NCI-H510A (cell line): ENCODE data around the gene PCCA.

Experiments used
- DNase-seq: peaks from one replicate; lab custom pipeline; 2025; lab: John Stamatoyannopoulos, UW

The PCCA gene

DNA sequence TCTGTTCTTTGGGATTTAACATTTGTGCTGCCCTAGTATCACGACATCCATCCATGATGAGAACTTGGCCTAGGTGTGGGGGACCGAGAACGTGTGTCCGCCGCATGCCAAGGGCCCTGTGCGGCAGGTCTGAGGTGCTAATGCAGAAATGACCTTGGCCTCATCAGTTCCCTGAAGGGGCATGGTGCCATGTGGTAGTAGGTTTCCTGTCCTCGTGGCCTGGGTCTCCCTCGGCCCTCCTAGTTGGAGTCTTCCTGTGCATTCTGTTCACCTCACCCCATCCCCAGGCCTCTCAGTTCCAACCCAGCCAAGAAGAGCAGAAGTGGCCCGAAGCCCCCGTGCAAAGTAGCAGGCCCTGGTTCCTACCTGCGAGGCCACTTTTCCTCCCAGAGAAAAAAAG lies 439.9 kb downstream of the PCCA start:
- no peak for DNase-seq

DNA sequence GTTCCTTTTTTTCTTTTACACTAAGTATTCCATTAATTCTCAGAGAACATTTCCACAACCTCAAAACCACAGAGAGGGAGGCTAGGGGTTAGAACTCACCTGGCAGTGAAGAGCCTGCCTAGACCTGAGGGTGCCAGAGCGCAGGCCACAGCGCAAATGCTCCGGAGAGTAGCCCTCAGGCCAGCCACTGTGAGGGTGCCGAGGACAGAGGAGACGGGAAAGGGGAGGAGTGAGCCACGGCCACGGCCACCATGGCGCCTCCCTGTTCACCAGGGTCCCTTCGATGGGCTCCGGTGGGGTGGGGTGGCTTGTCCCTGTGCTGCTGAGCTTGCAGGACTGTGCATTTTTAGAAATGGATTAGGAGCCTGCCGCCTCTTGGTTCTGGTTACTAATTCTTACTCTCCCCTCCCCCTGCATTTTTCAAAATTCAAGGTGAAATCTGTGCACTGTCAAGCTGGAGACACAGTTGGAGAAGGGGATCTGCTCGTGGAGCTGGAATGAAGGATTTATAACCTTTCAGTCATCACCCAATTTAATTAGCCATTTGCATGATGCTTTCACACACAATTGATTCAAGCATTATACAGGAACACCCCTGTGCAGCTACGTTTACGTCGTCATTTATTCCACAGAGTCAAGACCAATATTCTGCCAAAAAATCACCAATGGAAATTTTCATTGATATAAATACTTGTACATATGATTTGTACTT lies 440.9 kb downstream of the PCCA start:
- DNase-seq: no peak

DNA sequence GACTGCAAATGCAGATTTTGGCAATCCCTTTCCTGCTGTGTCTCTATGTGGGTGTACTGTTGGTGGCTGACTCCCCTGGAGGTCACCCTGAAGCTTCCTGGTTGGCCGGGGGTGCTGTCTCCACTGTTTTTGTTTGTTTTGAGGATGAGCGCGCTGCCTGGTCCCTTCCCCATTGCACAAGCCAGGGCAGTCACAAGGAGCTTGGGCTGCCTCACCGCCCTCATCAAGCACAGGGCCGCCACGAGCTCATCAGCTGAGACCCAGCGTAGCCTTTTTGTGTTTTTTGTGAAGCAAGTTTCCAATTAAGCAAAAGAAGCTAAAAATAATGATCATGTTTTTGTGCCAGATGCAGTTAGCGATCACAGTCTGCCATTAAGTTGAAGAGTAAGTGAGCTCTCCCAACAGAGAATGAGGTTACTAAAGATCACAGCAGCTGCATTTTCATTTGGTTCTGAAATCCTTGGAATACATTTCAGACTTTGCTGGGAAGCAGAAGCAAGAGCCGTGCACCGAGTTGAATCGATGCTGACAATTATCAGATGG lies 441.8 kb downstream of the PCCA start:
- DNase-seq: no peak

GRCh38 chr13:100532090-100532766 lies 443.3 kb downstream of the PCCA start:
- DNase-seq: no peak

DNA sequence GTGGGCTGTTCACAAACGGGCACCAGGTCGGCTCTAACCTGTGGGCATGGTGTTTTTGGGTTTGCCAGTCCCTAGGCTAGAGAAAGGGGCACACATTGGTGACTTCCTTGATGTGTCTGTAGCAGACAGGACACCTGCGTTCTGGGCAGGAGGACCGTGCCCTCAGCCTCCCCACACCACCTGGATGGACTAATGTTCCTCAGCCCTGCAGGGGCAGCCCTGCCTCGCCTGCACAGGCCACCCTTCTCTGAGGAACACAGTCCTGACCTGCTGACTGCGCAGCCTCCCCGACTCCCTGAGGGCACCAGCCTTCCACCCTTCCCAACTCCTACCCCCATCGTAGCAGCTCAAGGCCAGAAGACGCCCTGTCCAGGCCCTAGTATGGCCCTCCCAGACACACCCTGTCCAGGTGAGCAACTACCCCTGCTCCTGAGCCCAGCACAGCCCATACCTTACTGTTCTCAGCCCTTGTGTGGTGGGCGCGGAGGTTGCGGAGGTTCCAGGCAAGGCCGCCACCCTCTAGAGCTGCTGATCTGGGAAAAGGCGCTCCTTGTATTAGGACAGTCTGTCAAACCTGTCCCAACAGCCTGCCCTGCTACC lies 444.0 kb downstream of the PCCA start:
- DNase-seq: no peak

DNA sequence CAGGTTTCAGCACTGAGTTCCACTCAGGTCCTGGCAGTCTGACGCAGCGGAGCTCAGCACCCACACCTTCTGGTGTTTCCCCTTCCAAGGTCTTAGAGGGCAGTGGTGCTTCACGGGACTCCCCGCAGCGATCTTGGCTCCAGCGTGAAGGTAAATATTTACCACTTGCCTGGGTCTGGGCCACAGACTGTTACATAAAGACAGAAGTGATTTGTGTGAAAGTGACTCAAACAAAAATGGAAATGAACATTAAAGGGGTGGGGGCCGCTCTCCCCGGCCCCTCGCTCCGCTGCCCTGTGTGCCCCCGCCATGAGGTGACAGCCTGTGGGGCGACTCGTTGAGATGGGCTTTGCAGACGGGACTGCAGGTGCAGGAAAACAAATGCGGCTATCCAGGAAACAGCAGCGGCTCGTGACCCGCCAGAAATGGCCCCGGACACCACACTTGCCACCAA lies 444.7 kb downstream of the PCCA start:
- peak; percentile 17 for DNase-seq

GRCh38 chr13:100534147-100534843 lies 445.4 kb downstream of the PCCA start:
- DNase-seq: no peak

GRCh38 chr13:100534911-100535310 lies 446.0 kb downstream of the PCCA start:
- no peak for DNase-seq

DNA sequence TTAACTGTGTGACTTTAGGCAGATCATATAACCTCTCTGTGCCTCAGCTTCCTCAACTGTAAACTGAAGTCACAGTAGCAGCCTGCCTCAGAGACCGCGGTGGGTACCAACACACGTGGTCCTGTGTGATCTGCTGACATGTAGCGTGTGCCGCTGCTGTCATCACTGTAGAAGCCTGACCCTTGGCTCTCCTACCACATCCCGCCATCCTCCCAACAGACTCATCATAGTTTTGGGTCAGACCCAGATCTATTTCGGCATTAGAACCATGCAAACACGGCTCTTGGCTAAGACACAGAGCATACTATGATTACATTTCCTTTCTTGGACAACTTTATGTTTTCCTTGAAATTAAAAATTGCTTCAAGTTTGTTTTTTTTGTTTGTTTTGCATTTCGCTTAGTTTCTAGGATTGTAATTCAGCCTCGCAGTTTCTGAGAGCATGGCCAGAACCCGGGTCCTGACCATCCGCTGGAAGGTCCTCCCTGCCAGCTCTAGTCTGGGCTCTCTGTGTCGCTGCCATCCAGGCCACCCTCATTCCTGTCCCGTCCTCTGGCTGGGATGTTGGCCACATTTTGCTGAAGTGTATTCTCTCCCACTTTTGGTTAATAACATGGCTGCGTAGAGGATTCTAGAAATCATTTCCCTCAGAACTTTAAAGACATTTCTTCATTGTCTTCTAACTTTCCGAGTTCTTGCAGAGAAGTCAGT lies 446.7 kb downstream of the PCCA start:
- no peak for DNase-seq

DNA sequence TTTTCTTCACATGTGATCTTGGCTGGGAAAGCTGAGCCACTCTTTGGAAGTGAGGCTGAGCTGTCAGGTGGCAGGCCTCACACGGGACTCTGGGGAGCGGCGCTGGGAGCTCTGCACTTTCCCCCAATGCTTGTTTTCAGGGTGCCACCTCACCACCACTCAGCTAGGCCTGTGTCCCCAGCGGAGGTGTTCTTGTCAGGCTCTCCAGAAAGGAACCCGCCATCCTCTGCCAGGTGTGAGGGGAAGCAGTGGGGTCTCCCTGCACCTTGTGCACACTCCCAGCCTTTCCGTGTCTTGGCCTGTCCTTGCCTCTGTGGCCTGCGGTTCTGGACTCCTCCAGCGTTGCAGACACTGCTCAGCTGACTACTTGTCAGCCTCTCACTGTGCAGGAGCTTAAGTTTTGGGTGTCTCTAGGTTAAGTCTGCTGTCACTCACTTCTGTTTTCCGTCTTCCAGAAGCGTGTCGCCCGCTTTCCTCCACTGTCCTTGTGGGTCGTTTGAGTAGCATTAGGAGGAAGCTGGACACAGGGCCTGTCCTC lies 447.8 kb downstream of the PCCA start:
- no peak for DNase-seq

DNA sequence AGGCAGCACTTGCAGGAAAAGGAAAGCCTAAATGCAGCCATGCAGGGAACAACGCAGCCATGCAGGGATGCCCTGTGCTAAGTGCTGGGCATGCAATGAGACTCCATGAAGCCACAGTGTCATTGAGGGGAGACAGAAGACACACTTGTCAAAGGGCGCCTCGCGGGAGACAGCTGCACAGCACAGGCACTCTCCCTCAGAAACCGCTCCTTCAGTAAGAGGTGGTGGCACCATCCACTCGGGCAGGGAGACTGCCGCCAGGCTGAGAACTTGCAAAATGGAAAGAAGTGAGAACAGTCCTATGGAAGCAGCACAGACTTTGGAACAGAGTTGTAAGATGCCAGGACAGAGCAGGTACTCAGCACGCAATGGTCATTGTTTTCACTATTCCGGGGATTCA lies 448.6 kb downstream of the PCCA start:
- no peak for DNase-seq

GRCh38 chr13:100537951-100538462 lies 449.1 kb downstream of the PCCA start:
- no peak for DNase-seq

DNA sequence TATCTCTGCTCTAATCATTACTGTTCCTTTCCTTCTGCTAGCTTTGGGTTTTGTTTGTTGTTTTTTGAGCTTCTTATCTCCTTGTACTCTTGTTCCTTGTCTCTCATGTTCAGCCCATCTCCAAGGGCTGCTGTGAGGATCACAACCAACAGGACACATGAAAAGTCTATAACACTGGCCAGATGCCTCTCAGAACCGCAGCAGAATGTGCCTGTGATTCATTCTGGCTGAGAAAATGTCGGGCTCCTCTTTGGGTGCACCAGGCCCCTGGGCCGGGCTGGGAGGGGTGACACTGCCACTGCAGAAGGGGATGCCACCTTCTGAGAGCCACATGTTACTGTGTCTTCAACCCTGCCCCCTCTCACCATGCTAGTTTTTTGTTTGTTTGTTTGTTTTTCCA lies 451.7 kb downstream of the PCCA start:
- DNase-seq: no peak

- no peak for DNase-seq
These were observed 453.3 kb downstream of the PCCA start for GRCh38 chr13:100541897-100542825.

GRCh38 chr13:100542826-100543156 lies 453.9 kb downstream of the PCCA start:
- no peak for DNase-seq

DNA sequence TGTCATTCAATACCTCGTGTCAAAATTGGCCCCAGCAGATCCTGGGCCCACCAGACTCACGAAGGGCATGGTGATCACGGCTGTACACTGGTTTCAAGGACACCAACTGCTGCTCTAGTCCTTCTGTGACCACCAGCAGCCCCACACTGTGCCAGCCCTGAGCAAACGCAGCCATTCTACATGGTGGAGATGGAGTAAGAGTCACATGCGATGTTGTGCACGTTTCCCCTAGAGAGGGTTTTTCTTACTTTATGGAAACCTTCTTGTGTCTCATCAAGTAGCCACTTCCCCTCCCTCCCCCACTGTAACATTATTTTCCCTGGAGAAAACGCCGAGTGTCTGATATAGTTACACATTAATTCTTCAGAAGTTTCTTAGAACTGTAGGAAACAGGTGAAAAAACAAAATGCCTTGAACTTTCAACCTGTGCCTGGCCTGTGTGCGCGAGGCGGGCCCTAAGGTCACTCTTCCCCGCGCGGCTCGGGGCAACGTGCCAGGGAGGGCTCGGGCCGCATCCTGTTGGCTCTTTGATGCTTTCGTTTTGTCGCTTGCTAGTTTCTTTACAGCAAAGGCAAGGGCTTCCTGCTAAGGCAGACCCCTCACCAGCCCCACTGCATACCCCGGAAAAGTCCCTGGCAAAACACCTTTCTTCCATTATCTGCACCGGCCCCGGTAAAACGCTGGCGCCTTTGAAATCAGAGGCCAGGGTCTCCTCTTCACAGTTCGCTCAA lies 455.1 kb downstream of the PCCA start:
- DNase-seq: no peak

DNA sequence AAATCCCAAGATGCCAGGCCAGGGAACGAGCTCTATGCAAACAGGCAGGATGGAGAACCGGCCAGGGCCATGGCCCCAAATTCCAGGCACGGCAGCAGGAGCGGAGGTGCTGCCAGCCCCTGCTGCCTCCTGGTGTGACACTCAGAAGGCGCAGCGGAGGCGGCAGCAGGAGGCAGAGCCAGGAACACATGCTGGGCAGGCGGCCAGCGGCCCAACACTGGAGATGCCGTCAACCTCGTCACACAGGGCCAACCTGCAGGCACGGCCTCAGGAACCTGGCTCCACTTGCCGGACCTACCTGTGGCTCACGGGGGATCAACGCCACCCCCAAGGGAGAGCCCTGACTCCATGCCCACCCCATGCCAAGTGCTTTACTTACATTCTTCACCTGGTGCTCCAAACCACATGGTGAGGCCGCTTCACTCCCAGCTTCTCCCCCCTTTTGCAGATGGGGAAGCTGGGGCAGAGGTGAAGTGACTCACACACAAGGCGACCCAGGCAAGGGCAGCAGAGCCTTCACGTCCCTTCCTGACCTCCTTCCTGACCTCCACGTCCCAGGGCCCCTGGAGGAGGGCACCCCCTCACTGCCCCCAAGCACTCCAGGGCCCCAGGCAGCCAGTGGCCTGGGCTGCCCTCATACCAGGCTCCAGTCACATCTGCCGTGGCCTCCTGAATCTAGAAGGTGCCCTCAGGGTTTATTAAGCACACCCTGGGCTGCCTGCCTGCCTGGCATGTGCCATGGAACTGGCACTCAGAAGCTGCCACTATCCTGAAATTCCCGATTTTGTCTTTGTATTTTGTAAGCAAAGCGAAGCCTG lies 456.2 kb downstream of the PCCA start:
- DNase-seq: no peak

DNA sequence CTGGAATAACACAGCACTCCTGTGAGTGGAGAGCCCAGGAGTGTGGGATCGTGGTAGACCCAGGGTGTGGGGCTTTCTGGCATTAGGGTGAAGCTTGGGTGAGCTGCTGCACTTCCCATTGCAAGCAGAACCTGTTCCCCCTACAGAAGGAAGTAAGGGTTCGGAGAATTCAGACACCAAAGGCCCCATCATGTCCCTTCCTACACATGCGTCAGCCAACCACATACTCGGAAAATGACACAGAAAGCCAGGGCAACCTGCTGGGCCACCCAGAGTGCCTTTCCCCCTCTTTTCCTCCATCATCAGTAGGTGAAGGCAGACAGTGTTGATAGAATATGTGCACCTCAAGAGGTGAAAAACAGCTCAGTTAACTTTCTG lies 456.8 kb downstream of the PCCA start:
- DNase-seq: no peak
